ENCODE measurements around the gene EPHB2.
A peak's percentile ranks its signal among the peaks of the same experiment; 100 is the strongest.
"Not testable (repeated sequence)": the region's sequence is repeated elsewhere in the genome, so short reads cannot be mapped to it uniquely, and the experiment has no call there.

Gene EPHB2

DNA sequence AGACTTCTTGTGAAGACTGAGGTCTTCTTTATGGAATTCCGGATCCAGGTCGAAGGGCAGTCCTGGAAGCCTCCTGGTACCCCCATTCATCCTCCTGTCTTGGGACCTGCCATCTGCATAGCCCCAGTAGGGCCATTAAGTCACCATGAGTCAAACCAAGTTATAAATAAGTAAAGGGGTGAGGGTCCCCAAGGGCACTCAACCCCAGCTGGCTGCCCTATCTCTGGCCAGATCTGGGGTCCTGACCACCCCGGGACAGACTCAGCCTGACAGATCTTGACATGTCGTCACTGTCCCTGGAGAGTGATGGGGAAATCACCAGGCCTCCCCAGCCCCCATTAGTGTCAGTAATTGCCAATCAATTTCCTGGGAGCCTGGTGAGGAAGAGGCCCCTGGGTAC, 108.7 kb downstream of the EPHB2 start:
- ATAC-seq: no peak

GRCh38 chr1:22821027-22821426, 110.4 kb downstream of the EPHB2 start:
- no peak for ATAC-seq
- DNase-seq: no peak

More for the DNA sequence above, 108.7 kb downstream of the EPHB2 start:
- DNase-seq: no peak

DNA sequence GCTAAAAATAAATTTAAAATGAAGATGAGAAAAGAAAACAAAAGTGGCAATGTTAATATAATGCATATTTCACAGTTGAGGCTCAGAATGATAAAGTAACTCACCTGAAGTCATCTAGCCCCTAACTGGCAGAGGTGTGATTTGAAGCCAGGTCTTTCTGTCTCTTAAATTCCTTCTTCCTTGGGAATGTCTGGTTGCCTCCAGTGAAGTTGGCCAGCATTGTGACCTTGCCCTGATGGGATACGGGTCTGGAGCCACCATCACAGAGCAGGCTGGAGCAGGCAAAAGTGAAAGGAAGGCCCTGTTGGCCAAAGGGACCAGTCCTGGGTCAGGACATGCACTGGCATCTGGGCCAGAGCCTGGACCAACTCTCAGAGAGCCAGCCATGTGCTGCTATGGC, 111.7 kb downstream of the EPHB2 start:
- DNase-seq: no peak
- no peak for ATAC-seq

- ATAC-seq: no peak
- no peak for DNase-seq
Measured at GRCh38 chr1:22824466-22824865, 113.8 kb downstream of the EPHB2 start.

- no peak for DNase-seq
- no peak for ATAC-seq
Measured at GRCh38 chr1:22824975-22825374, 114.3 kb downstream of the EPHB2 start.

DNA sequence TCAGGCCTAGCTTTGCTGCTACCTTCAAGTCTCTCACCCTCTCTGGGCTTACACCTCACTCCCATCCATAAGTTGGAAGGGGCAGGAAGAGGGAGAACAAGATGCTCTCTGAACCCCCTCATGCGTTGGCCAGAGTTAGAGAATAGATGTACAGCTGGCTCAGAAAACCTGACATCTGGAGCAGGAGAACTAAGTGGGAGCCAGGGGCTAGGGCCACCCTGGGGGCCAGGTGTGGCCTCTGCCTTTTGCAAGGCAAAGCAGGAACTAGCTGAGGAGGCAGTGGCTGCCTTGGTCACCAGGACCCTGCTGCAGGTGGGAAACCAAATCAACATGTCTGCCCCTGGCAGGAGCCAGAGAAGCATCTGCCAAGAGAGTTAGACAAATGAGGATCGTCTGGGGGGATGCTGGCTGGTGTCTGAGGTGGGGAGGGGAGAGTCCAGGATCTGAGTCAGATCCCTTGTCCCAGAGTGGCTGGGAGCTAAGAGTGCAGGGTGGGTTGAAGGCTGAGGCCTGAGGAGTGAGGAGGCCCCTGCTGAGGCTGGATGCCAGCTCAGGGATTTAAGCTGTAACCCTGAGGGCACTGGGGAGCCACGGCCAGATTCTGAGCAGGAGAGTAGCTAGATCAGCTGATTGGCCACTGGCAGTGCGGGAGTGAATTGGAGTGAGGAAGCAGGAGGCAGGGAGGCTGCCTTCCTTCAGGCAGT, 115.0 kb downstream of the EPHB2 start:
- DNase-seq: no peak
- no peak for ATAC-seq

- ATAC-seq (no peak), DNase-seq (no peak)
Measured at GRCh38 chr1:22826604-22827580, 116.3 kb downstream of the EPHB2 start.

- DNase-seq: no peak
- no peak for ATAC-seq
Measured at GRCh38 chr1:22827666-22828483, 117.2 kb downstream of the EPHB2 start.

DNA sequence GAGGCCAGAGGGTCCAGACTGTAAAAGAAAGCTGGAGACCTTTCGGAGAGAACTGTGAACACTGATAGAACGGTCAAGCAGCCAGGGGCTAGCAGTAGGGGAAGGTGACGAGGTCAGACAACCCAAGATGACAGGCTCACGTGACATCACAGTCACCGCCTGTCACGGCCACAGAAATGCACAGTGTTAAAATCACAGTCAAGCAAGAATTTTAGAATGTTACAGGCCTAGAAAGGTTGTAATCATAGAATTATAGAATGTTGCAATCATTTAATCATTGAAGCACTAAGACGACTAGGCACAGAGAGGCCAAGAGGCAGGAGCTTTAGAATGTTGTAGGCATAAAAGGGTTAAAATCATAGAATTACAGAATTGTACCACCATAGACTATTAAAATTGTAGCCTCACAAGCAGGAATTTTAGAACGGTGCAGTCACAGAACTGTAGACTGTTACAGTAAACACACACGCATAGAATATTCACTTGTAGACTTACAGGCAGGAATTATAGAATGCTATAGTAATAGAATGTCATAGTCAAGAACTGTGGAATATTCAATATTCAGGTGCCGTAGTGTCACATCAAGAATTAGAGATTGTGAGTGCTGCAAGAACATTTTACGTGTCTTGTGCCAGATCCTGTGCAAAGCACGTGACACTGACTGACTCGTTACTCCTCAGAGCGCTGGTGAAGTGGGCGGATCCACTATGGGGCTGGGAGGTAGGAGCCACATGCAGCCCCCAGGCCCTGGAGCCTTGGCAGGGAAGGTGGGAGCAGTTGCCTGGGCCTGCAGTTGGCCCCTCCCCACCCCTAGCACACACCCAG, 118.1 kb downstream of the EPHB2 start:
- ATAC-seq: no peak

GRCh38 chr1:22829309-22829989, 118.8 kb downstream of the EPHB2 start:
- ATAC-seq (no peak), DNase-seq (no peak)

More for the DNA sequence above, 118.1 kb downstream of the EPHB2 start:
- DNase-seq: no peak

GRCh38 chr1:22830041-22830566, 119.5 kb downstream of the EPHB2 start:
- DNase-seq (no peak), ATAC-seq (no peak)

GRCh38 chr1:22830757-22831340, 120.2 kb downstream of the EPHB2 start:
- DNase-seq (no peak), ATAC-seq (no peak)

- DNase-seq: peak; percentile 19
- peak; percentile 76 for ATAC-seq
Measured at GRCh38 chr1:22831729-22832413, 121.2 kb downstream of the EPHB2 start.

DNA sequence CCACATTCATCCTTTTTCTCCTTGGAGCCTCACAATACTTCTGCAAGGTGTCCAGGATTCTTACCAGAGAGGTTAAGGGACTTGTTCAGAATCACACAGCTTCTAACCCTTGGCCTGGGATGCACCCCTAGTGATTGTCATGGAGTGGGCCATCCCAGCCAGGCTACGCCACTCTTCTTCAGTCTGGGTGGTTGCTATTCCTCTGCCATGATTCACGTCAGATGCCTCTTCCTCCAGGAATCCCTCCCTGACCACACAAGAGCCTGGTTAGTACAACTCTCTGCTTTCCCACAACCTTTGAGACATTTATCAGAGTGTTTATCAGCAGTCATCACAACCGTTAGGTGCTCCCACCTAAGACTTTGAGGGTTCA, 121.8 kb downstream of the EPHB2 start:
- no peak for ATAC-seq
- DNase-seq: no peak

GRCh38 chr1:22833699-22834098, 123.1 kb downstream of the EPHB2 start:
- ATAC-seq (no peak), DNase-seq (no peak)

- DNase-seq, ATAC-seq: not testable (repeated sequence)
Measured at GRCh38 chr1:22834420-22834819, 123.8 kb downstream of the EPHB2 start.

GRCh38 chr1:22835636-22836319, 125.1 kb downstream of the EPHB2 start:
- ATAC-seq (no peak), DNase-seq (no peak)

GRCh38 chr1:22836850-22837249, 126.2 kb downstream of the EPHB2 start:
- DNase-seq (no peak), ATAC-seq (no peak)

- DNase-seq (no peak), ATAC-seq (no peak)
Measured at GRCh38 chr1:22837332-22837731, 126.7 kb downstream of the EPHB2 start.
